ENCODE results near the gene NAPB. TPM values are rescaled to one million over a fixed set of nuclear protein-coding genes. Genes with fewer than 3 reads are reported as not detected.

Gene NAPB
- polyA plus RNA-seq, 1 experiment = 3.8 TPM

GRCh38 chr20:23438661-23439060 is 17.4 kb upstream of the NAPB start:
- DNase-seq (ENCODE audit: low read depth) = no peak
- no peak overlapping the region for H3K4me3 ChIP-seq (ENCODE audit: low read depth, low read length)
- ChIA-PET CTCF (interaction anchor here (1.0 kb wide), 1 partner anchor 169 kb away, joined by 3 read pairs; no protein-coding TSS in a partner anchor), POLR2A (no interaction called here)
- H3K27me3 ChIP-seq (ENCODE audit: control insufficient read depth, insufficient read depth, low read length) = no peaks in the 10 kb centered on the region; the same call in 1 of the 2 replicates
- no peak for TF ChIP-seq CTCF (IDR thresholded peaks at IDR 0.05; ENCODE audit: insufficient read depth, low read depth, low read length)
- no peaks in the 10 kb centered on the region for H3K36me3 ChIP-seq (ENCODE audit: control insufficient read depth, insufficient read depth, low read length)

GRCh38 chr20:23437126-23437899 is 16.0 kb upstream of the NAPB start:
- no peak for TF ChIP-seq CTCF (IDR thresholded peaks at IDR 0.05; ENCODE audit: insufficient read depth, low read depth, low read length)
- no peak for DNase-seq (ENCODE audit: low read depth)
- ChIA-PET POLR2A (interaction anchor here (0.6 kb wide), 1 partner anchor 435 kb away, joined by 5 read pairs; no protein-coding TSS in a partner anchor), CTCF (interaction anchor here (1.3 to 3.7 kb wide), 3 partner anchors 9 to 170 kb away, joined by 3 to 15 read pairs (median 8); no protein-coding TSS in a partner anchor)
- no peaks in the 10 kb centered on the region for H3K36me3 ChIP-seq (ENCODE audit: control insufficient read depth, insufficient read depth, low read length)
- no peaks in the 10 kb centered on the region; the same call in 1 of the 2 replicates for H3K27me3 ChIP-seq (ENCODE audit: control insufficient read depth, insufficient read depth, low read length)
- H3K4me3 ChIP-seq (ENCODE audit: low read depth, low read length) = no peak overlapping the region

GRCh38 chr20:23436681-23437080 is 15.4 kb upstream of the NAPB start:
- H3K27me3 ChIP-seq (ENCODE audit: control insufficient read depth, insufficient read depth, low read length) = no peaks in the 10 kb centered on the region; the same call in 1 of the 2 replicates
- DNase-seq (ENCODE audit: low read depth) = no peak
- CTCF ChIA-PET = interaction anchor here (1.3 to 3.7 kb wide), 3 partner anchors 9 to 170 kb away, joined by 3 to 15 read pairs (median 8); no protein-coding TSS in a partner anchor
- POLR2A ChIA-PET = interaction anchor here (0.6 kb wide), 1 partner anchor 435 kb away, joined by 5 read pairs; no protein-coding TSS in a partner anchor
- no peak for TF ChIP-seq CTCF (IDR thresholded peaks at IDR 0.05; ENCODE audit: insufficient read depth, low read depth, low read length)
- no peak overlapping the region for H3K4me3 ChIP-seq (ENCODE audit: low read depth, low read length)
- H3K36me3 ChIP-seq (ENCODE audit: control insufficient read depth, insufficient read depth, low read length) = no peaks in the 10 kb centered on the region

GRCh38 chr20:23435626-23436539 is 14.6 kb upstream of the NAPB start:
- ChIA-PET CTCF (interaction anchor here (1.3 to 3.7 kb wide), 2 partner anchors 146 to 171 kb away, joined by 3 to 15 read pairs; no protein-coding TSS in a partner anchor), POLR2A (no interaction called here)
- TF ChIP-seq CTCF (IDR thresholded peaks at IDR 0.05; ENCODE audit: insufficient read depth, low read depth, low read length) = no peak
- DNase-seq (ENCODE audit: low read depth) = no peak
- Histone ChIP-seq H3K4me3 (ENCODE audit: low read depth, low read length) (no peak overlapping the region), H3K27me3 (ENCODE audit: control insufficient read depth, insufficient read depth, low read length) (no peaks in the 10 kb centered on the region; the same call in 1 of the 2 replicates), H3K36me3 (ENCODE audit: control insufficient read depth, insufficient read depth, low read length) (no peaks in the 10 kb centered on the region)

Measured in BJ (cell line).